Measurements from ENCODE around the gene GAGE10.

GRCh38 chrX:49284212-49284611 is 19.2 kb upstream of the GAGE10 start:
- TF ChIP-seq, protein P1, sequence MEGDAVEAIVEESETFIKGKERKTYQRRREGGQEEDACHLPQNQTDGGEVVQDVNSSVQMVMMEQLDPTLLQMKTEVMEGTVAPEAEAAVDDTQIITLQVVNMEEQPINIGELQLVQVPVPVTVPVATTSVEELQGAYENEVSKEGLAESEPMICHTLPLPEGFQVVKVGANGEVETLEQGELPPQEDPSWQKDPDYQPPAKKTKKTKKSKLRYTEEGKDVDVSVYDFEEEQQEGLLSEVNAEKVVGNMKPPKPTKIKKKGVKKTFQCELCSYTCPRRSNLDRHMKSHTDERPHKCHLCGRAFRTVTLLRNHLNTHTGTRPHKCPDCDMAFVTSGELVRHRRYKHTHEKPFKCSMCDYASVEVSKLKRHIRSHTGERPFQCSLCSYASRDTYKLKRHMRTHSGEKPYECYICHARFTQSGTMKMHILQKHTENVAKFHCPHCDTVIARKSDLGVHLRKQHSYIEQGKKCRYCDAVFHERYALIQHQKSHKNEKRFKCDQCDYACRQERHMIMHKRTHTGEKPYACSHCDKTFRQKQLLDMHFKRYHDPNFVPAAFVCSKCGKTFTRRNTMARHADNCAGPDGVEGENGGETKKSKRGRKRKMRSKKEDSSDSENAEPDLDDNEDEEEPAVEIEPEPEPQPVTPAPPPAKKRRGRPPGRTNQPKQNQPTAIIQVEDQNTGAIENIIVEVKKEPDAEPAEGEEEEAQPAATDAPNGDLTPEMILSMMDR (conservative IDR thresholded peaks at IDR 0.05): no peak
- TF ChIP-seq ZFX (IDR thresholded peaks at IDR 0.05): no peak

Data from C4-2B (cell line).